DMS79 (cell line): ENCODE results near the gene FBXL13.
"Not testable (repeated sequence)": the region's sequence is repeated elsewhere in the genome, so short reads cannot be mapped to it uniquely, and the experiment has no call there.

Source experiments
- DNase-seq: peaks from one replicate; lab custom pipeline; 2025; lab: John Stamatoyannopoulos, UW

FBXL13 gene

GRCh38 chr7:102817616-102818573, 256.7 kb downstream of the FBXL13 start:
- no peak for DNase-seq

GRCh38 chr7:102814025-102814471, 260.5 kb downstream of the FBXL13 start:
- no peak for DNase-seq

GRCh38 chr7:102813191-102814024, 261.2 kb downstream of the FBXL13 start:
- no peak for DNase-seq

GRCh38 chr7:102811942-102812678, 262.5 kb downstream of the FBXL13 start:
- DNase-seq: no peak

- DNase-seq: no peak
These were observed 263.7 kb downstream of the FBXL13 start for GRCh38 chr7:102810916-102811315.

GRCh38 chr7:102806613-102807012, 268.0 kb downstream of the FBXL13 start:
- DNase-seq: no peak

- not testable (repeated sequence) for DNase-seq
These were observed 278.5 kb downstream of the FBXL13 start for GRCh38 chr7:102795987-102796595.

- not testable (repeated sequence) for DNase-seq
These were observed 280.0 kb downstream of the FBXL13 start for GRCh38 chr7:102794567-102794966.

- not testable (repeated sequence) for DNase-seq
These were observed 282.8 kb downstream of the FBXL13 start for GRCh38 chr7:102791831-102792230.

- DNase-seq: not testable (repeated sequence)
These were observed 283.2 kb downstream of the FBXL13 start for GRCh38 chr7:102791367-102791766.

- DNase-seq: not testable (repeated sequence)
These were observed 284.1 kb downstream of the FBXL13 start for GRCh38 chr7:102790364-102791100.

- DNase-seq: not testable (repeated sequence)
These were observed 285.8 kb downstream of the FBXL13 start for GRCh38 chr7:102788770-102789169.

GRCh38 chr7:102780926-102781325, 293.7 kb downstream of the FBXL13 start:
- not testable (repeated sequence) for DNase-seq

GRCh38 chr7:102778663-102779062, 295.9 kb downstream of the FBXL13 start:
- not testable (repeated sequence) for DNase-seq

- DNase-seq: not testable (repeated sequence)
These were observed 298.4 kb downstream of the FBXL13 start for GRCh38 chr7:102776217-102776616.

GRCh38 chr7:102770467-102770866, 304.1 kb downstream of the FBXL13 start:
- not testable (repeated sequence) for DNase-seq

- not testable (repeated sequence) for DNase-seq
These were observed 304.9 kb downstream of the FBXL13 start for GRCh38 chr7:102769657-102770192.

GRCh38 chr7:102763295-102763905, 311.2 kb downstream of the FBXL13 start:
- not testable (repeated sequence) for DNase-seq
